ENCODE measurements around the gene LYPD6.
A peak's percentile ranks its signal among the peaks of the same experiment; 100 is the strongest.

LYPD6 gene

DNA sequence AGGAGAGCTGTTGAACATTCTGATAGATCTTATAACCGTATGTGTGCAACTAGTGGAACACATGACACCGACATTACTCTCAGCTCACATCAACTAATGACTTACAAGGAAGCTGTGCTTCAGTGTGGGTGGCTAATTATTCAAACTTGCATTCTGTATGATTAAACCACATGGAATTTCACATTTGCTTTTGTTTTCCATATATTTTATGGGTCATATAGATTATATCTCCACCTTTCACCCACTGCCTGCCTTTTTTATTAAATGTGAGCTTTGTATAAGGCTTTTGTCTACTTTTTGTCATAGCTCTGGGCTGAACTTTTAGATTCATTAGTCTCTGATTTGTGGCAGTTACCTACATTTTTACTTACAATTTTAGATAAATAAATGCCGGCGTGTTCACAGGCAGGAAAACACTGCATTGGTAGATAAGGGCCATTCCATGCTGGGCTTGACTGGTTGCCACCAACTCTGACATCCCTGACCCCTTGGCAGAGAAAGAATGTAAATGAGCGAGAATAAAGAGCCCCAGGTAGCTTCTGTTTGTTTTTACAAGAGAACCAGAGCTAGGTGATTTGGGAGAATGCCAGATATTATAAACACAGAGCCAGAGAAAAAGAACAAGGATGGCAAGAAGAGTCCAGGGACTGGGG is 35.7 kb downstream of the LYPD6 start:
- peaks cover 3% of the 10 kb centered on the region for H3K9me3 ChIP-seq (ENCODE audit: control insufficient read depth, insufficient read depth, low read depth, low read length)
- no peaks in the 10 kb centered on the region for H3K36me3 ChIP-seq (ENCODE audit: control insufficient read depth in 2 of 2, insufficient read depth in 1 of 2, low read length in 2 of 2)
- POLR2A ChIA-PET, result interaction anchor here (1.2 kb wide), 1 partner anchor 36 kb away, joined by 5 read pairs; the partner anchor contains the start of gene LYPD6
- 0 out of 2 replicates have a peak overlapping the region, but pooled peaks have one; percentile 14 for H3K27ac ChIP-seq (ENCODE audit: extremely low read depth, low read depth, low read length)
- H3K4me1 ChIP-seq (ENCODE audit: control insufficient read depth, insufficient read depth, low read length), result peaks cover 11% of the 10 kb centered on the region
- H3K4me3 ChIP-seq (ENCODE audit: low read depth, low read length), result no peak overlapping the region
- CTCF ChIA-PET, result interaction anchor here (0.5 to 1.7 kb wide), 6 partner anchors 131 to 349 kb away, joined by 3 to 9 read pairs (median 3); no protein-coding TSS in a partner anchor
- no peak for TF ChIP-seq ZNF629 (tag by site-specific recombination; IDR thresholded peaks at IDR 0.05)
- peak; percentile 36; the same call in 1 of the 2 replicates for TF ChIP-seq ZBTB48 (tag by site-specific recombination; IDR thresholded peaks at IDR 0.05)
- TF ChIP-seq GLIS1 (tag by site-specific recombination; IDR thresholded peaks at IDR 0.05), result peak; percentile 71
- TF ChIP-seq ZBTB17 (tag by site-specific recombination; IDR thresholded peaks at IDR 0.05), result peak; percentile 59; the same call in 1 of the 2 replicates
- no peak for TF ChIP-seq ZNF132 (tag by site-specific recombination; IDR thresholded peaks at IDR 0.05; ENCODE audit: borderline replicate concordance)
- no peak for TF ChIP-seq KLF1 (tag by site-specific recombination; IDR thresholded peaks at IDR 0.05)
- no peak for TF ChIP-seq ZNF529 (tag by site-specific recombination; IDR thresholded peaks at IDR 0.05; ENCODE audit: insufficient replicate concordance)
- peak; percentile 69 for TF ChIP-seq SCRT1 (tag by site-specific recombination; IDR thresholded peaks at IDR 0.05; ENCODE audit: borderline replicate concordance)
- TF ChIP-seq EGR2 (tag by site-specific recombination; IDR thresholded peaks at IDR 0.05; ENCODE audit: low read depth), result no peak
- TF ChIP-seq ZNF843 (tag by site-specific recombination; IDR thresholded peaks at IDR 0.05), result peak; percentile 56; the same call in 1 of the 2 replicates
- TF ChIP-seq ZBTB26 (tag by site-specific recombination; optimal IDR thresholded peaks at IDR 0.05), result no peak
- TF ChIP-seq PBX3 (CRISPR knock-in tag; IDR thresholded peaks at IDR 0.05), result no peak
- TF ChIP-seq FEZF1 (tag by site-specific recombination; IDR thresholded peaks at IDR 0.05), result peak; percentile 75
- peak; percentile 83 for TF ChIP-seq ZIC2 (tag by site-specific recombination; IDR thresholded peaks at IDR 0.05)
- TF ChIP-seq ZNF792 (tag by site-specific recombination; IDR thresholded peaks at IDR 0.05), result no peak
- peak; percentile 73 for TF ChIP-seq OSR2 (tag by site-specific recombination; IDR thresholded peaks at IDR 0.05)
- TF ChIP-seq, protein P1, sequence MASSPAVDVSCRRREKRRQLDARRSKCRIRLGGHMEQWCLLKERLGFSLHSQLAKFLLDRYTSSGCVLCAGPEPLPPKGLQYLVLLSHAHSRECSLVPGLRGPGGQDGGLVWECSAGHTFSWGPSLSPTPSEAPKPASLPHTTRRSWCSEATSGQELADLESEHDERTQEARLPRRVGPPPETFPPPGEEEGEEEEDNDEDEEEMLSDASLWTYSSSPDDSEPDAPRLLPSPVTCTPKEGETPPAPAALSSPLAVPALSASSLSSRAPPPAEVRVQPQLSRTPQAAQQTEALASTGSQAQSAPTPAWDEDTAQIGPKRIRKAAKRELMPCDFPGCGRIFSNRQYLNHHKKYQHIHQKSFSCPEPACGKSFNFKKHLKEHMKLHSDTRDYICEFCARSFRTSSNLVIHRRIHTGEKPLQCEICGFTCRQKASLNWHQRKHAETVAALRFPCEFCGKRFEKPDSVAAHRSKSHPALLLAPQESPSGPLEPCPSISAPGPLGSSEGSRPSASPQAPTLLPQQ (tag by site-specific recombination; IDR thresholded peaks at IDR 0.05), result no peak
- no peak for TF ChIP-seq ZFP3 (tag by site-specific recombination; IDR thresholded peaks at IDR 0.05; ENCODE audit: low read depth)
- TF ChIP-seq ZNF341 (tag by site-specific recombination; IDR thresholded peaks at IDR 0.05; ENCODE audit: low read depth), result peak; percentile 50
- no peak for TF ChIP-seq ZNF488 (tag by site-specific recombination; IDR thresholded peaks at IDR 0.05)
- TF ChIP-seq TCF7L2 (IDR thresholded peaks at IDR 0.05; ENCODE audit: borderline replicate concordance, low read depth, low read length), result peak; percentile 61
- TF ChIP-seq ZBTB8A (tag by site-specific recombination; IDR thresholded peaks at IDR 0.05), result peak; percentile 13; the same call in 1 of the 2 replicates
- no peak for TF ChIP-seq ZNF626 (tag by site-specific recombination; IDR thresholded peaks at IDR 0.05)
- peak; percentile 71 for TF ChIP-seq PRDM6 (tag by site-specific recombination; IDR thresholded peaks at IDR 0.05)
- TF ChIP-seq ZNF501 (tag by site-specific recombination; IDR thresholded peaks at IDR 0.05), result no peak
- TF ChIP-seq ELK4 (IDR thresholded peaks at IDR 0.05; ENCODE audit: borderline replicate concordance, low read depth, low read length), result no peak
- TF ChIP-seq, protein P2, sequence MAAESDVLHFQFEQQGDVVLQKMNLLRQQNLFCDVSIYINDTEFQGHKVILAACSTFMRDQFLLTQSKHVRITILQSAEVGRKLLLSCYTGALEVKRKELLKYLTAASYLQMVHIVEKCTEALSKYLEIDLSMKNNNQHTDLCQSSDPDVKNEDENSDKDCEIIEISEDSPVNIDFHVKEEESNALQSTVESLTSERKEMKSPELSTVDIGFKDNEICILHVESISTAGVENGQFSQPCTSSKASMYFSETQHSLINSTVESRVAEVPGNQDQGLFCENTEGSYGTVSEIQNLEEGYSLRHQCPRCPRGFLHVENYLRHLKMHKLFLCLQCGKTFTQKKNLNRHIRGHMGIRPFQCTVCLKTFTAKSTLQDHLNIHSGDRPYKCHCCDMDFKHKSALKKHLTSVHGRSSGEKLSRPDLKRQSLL (tag by site-specific recombination; IDR thresholded peaks at IDR 0.05), result peak; percentile 41; the same call in 1 of the 2 replicates
- no peak for TF ChIP-seq ZNF660 (tag by site-specific recombination; IDR thresholded peaks at IDR 0.05)
- TF ChIP-seq SCRT2 (tag by site-specific recombination; IDR thresholded peaks at IDR 0.05), result peak; percentile 95
